IMR-90 (cell line): ENCODE results near the gene PLEKHO2. TPM values are rescaled to one million over a fixed set of nuclear protein-coding genes. Genes with fewer than 3 reads are reported as not detected.
"Not testable (repeated sequence)": the region's sequence is repeated elsewhere in the genome, so short reads cannot be mapped to it uniquely, and the experiment has no call there.

ENCODE experiments used
- ATAC-seq: fragments of 200-7000 bp; cut with Tn5 transposase; 2 replicates; pipeline ENCODE4 v1.9.1; 2020; ENCODE audit warnings: low read depth, mild to moderate bottlenecking, moderate library complexity
- BruUV-seq: library from RNA; stranded (reverse); fragments of 400-500 nt; replicated peaks from 2 replicates; lab custom pipeline; 2021; lab: Mats Ljungman, UMichigan
- CTCF ChIA-PET: fragments of 300-600 bp; formaldehyde crosslinking; extraction: SDS; loops from one replicate; lab custom pipeline; 2021; ENCODE audit warnings: antibody characterized with exemption; lab: Yijun Ruan, JAX
- POLR2A ChIA-PET: fragments of 300-600 bp; sonication (Branson Sonifier 250); formaldehyde crosslinking; loops from one replicate; lab custom pipeline; 2022; ENCODE audit warnings: antibody characterized with exemption; ENCODE audit not compliant: unreplicated experiment; lab: Charles Lee
- DNase-seq: peaks from one replicate; pipeline ENCODE4 v3.0.0; 2013
- H2AFZ ChIP-seq: replicated peaks from 2 replicates; pipeline ENCODE3; 2013; ENCODE audit warnings: low read length, mild to moderate bottlenecking; ENCODE audit not compliant: poor library complexity
- H2AK5ac ChIP-seq: 2 replicates; pipeline ENCODE4 v1.6.1; 2013; ENCODE audit warnings: low read depth, low read length, inconsistent platforms
- H2AK9ac ChIP-seq: replicated peaks from 2 replicates; pipeline ENCODE3; 2013; ENCODE audit warnings: mild to moderate bottlenecking, low read depth, low read length, moderate library complexity; ENCODE audit not compliant: poor library complexity
- H2BK120ac ChIP-seq: 2 replicates; pipeline ENCODE4 v1.6.1; 2013; ENCODE audit warnings: low read depth, low read length, inconsistent platforms
- H2BK15ac ChIP-seq: 3 replicates; pipeline ENCODE4 v1.6.1; 2013; ENCODE audit warnings: low read depth, low read length, inconsistent platforms
- H2BK20ac ChIP-seq: 2 replicates; pipeline ENCODE4 v1.6.1; 2013; ENCODE audit warnings: low read depth, mild to moderate bottlenecking, inconsistent platforms, low read length, moderate library complexity
- H2BK5ac ChIP-seq: 2 replicates; pipeline ENCODE4 v1.6.1; 2013; ENCODE audit warnings: mild to moderate bottlenecking, low read depth, low read length, inconsistent platforms; ENCODE audit not compliant: poor library complexity, severe bottlenecking
- H3K14ac ChIP-seq: replicated peaks from 2 replicates; pipeline ENCODE4 v1.6.1; 2013; ENCODE audit warnings: low read depth, low read length, inconsistent platforms
- H3K18ac ChIP-seq: 2 replicates; pipeline ENCODE4 v1.6.1; 2013; ENCODE audit warnings: low read depth, low read length, control low read depth
- H3K23ac ChIP-seq: 2 replicates; pipeline ENCODE4 v1.6.1; 2013; ENCODE audit warnings: low read depth, low read length, inconsistent platforms
- H3K27ac ChIP-seq: 2 replicates; pipeline ENCODE4 v1.5.1; 2013; ENCODE audit warnings: mild to moderate bottlenecking, control low read depth, low read length; ENCODE audit not compliant: insufficient read depth
- H3K27me3 ChIP-seq: 2 replicates; pipeline ENCODE4 v1.6.1; 2013; ENCODE audit warnings: low read length; ENCODE audit not compliant: control insufficient read depth, insufficient read depth
- H3K36me3 ChIP-seq: 2 replicates; pipeline ENCODE4 v1.6.1; 2013; ENCODE audit warnings: low read length, mixed read lengths; ENCODE audit not compliant: control insufficient read depth, insufficient read depth
- H3K4ac ChIP-seq: 2 replicates; pipeline ENCODE4 v1.6.1; 2013; ENCODE audit warnings: low read depth, low read length, inconsistent platforms
- H3K4me1 ChIP-seq: 2 replicates; pipeline ENCODE4 v1.6.1; 2013; ENCODE audit warnings: low read length, mixed read lengths; ENCODE audit not compliant: control insufficient read depth, insufficient read depth
- H3K4me2 ChIP-seq: 2 replicates; pipeline ENCODE4 v1.6.1; 2013; ENCODE audit warnings: low read depth, mild to moderate bottlenecking, control low read depth, low read length, moderate library complexity
- H3K4me3 ChIP-seq: 2 replicates; pipeline ENCODE4 v1.5.1; 2013; ENCODE audit warnings: low read depth, mild to moderate bottlenecking, control low read depth, low read length, moderate library complexity; ENCODE audit not compliant: insufficient read depth
- H3K56ac ChIP-seq: 2 replicates; pipeline ENCODE4 v1.6.1; 2013; ENCODE audit warnings: low read length, inconsistent platforms; ENCODE audit not compliant: insufficient read depth; ENCODE audit errors: extremely low read depth
- H3K79me1 ChIP-seq, 2 experiments: 2 replicates each; pipeline ENCODE4 v1.6.1; 2013; ENCODE audit warnings: low read length in 2 of 2, inconsistent platforms in 1 of 2, low read depth in 1 of 2
- H3K9ac ChIP-seq: 2 replicates; pipeline ENCODE4 v1.6.1; 2013; ENCODE audit warnings: low read depth, low read length, control low read depth
- H3K9me1 ChIP-seq: 2 replicates; pipeline ENCODE4 v1.6.1; 2013; ENCODE audit warnings: low read length, inconsistent platforms; ENCODE audit not compliant: insufficient read depth
- H3K9me3 ChIP-seq: 2 replicates; pipeline ENCODE4 v1.6.1; 2013; ENCODE audit warnings: low read length; ENCODE audit not compliant: control insufficient read depth, insufficient read depth
- H4K20me1 ChIP-seq: 2 replicates; pipeline ENCODE4 v1.6.1; 2013; ENCODE audit warnings: low read length, inconsistent platforms; ENCODE audit not compliant: insufficient read depth
- H4K5ac ChIP-seq: 2 replicates; pipeline ENCODE4 v1.6.1; 2013; ENCODE audit warnings: mild to moderate bottlenecking, low read depth, low read length, control low read depth
- H4K8ac ChIP-seq, 2 experiments: 2 replicates each; pipeline ENCODE4 v1.6.1; 2013; ENCODE audit warnings: low read depth in 2 of 2, low read length in 2 of 2, control low read depth in 1 of 2, inconsistent platforms in 1 of 2
- H4K91ac ChIP-seq: 2 replicates; pipeline ENCODE4 v1.6.1; 2013; ENCODE audit warnings: low read depth, low read length, inconsistent platforms; ENCODE audit not compliant: insufficient read depth
- BHLHE40 ChIP-seq: fragments of 150-350 bp; IDR thresholded peaks from 2 replicates; pipeline ENCODE4 v1.6.1; 2016; ENCODE audit warnings: mild to moderate bottlenecking, low read depth, low read length
- CEBPB ChIP-seq: IDR thresholded peaks from 2 replicates; pipeline ENCODE4 v1.6.1; 2012; ENCODE audit warnings: low read depth, low read length, improper control_type of control experiment
- CHD1 ChIP-seq: IDR thresholded peaks from 2 replicates; pipeline ENCODE4 v1.6.1; 2012; ENCODE audit warnings: low read depth, low read length, improper control_type of control experiment
- CTCF ChIP-seq: conservative IDR thresholded peaks from 2 replicates; pipeline ENCODE4 v1.5.1; 2012; ENCODE audit warnings: mild to moderate bottlenecking, low read depth, low read length, improper control_type of control experiment
- MAFK ChIP-seq: IDR thresholded peaks from 2 replicates; pipeline ENCODE4 v1.6.1; 2012; ENCODE audit warnings: low read depth, low read length, improper control_type of control experiment
- MAZ ChIP-seq: IDR thresholded peaks from 2 replicates; pipeline ENCODE4 v1.6.1; 2012; ENCODE audit warnings: low read depth, mild to moderate bottlenecking, low read length, improper control_type of control experiment, moderate library complexity, borderline replicate concordance
- MXI1 ChIP-seq: IDR thresholded peaks from 2 replicates; pipeline ENCODE4 v1.6.1; 2012; ENCODE audit warnings: low read depth, mild to moderate bottlenecking, low read length, moderate library complexity, borderline replicate concordance
- POLR2A ChIP-seq: IDR thresholded peaks from 2 replicates; pipeline ENCODE4 v1.6.1; 2012; ENCODE audit warnings: mild to moderate bottlenecking, low read depth, low read length
- RFX5 ChIP-seq: IDR thresholded peaks from 2 replicates; pipeline ENCODE4 v1.8.0; 2012; ENCODE audit warnings: low read depth, mild to moderate bottlenecking, low read length, moderate library complexity
- WGBS, 2 experiments: methylation state at CpG; one replicate each; pipeline versions ENCODE4 v1.1.5 to v1.1.7; 2013; ENCODE audit warnings: missing lambda C conversion rate in 2 of 2; ENCODE audit not compliant: insufficient read length in 1 of 2; ENCODE audit errors: extremely low coverage in 2 of 2; 5-methylcytosine and 5-hydroxymethylcytosine counted together
- dilution Hi-C: fragments of 300-500 bp; cut with HindIII; formaldehyde crosslinking; loops from one replicate; pipeline ENCODE4 v1.14.3; 2018; ENCODE audit warnings: low sequenced_read_pairs; ENCODE audit not compliant: unreplicated experiment
- in situ Hi-C: fragments of 300-500 bp; cut with MboI; formaldehyde crosslinking; loops from 3 replicates; pipeline ENCODE4 v1.14.3; 2019; ENCODE audit warnings: low sequenced_read_pairs, inconsistent platforms, mixed read lengths
- intact Hi-C: fragments of 100-400 bp; cut with micrococcal nuclease; formaldehyde crosslinking; loops from 2 replicates; pipeline ENCODE4 v1.10.0; 2022
- polyA plus RNA-seq, 3 experiments: library from polyadenylated mRNA; depleted of rRNA; stranded (reverse); fragments of >200 nt; gene quantifications; 2 replicates each; pipeline ENCODE4 v1.2.3, GENCODE V29; 2012; ENCODE audit warnings: low replicate concordance in 1 of 3
- total RNA-seq: library from RNA; depleted of rRNA; stranded (reverse); fragments of >200 nt; gene quantifications from 2 replicates; pipeline ENCODE4 v1.2.3, GENCODE V29; 2012

Gene PLEKHO2
- total and polyA plus RNA-seq, 2 of the 4 experiments (the other 2 are of a cell fraction), result 19.0 to 22.5 TPM

GRCh38 chr15:64813075-64813474 lies 28.6 kb upstream of the PLEKHO2 start:
- Histone ChIP-seq H2BK5ac (no peak overlapping the region), H3K4me1 (peaks cover 1% of the 10 kb centered on the region; the same call in 1 of the 2 replicates), H4K20me1 (no peaks in the 10 kb centered on the region), H2AK5ac (no peak overlapping the region), H3K9me3 (no peaks in the 10 kb centered on the region), H2AFZ (no peak overlapping the region), H3K36me3 (peaks cover 2% of the 10 kb centered on the region; the same call in 1 of the 2 replicates), H3K4me3 (no peak overlapping the region), H3K4me2 (no peak overlapping the region), H3K18ac (no peak overlapping the region), H2BK20ac (no peak overlapping the region), H4K8ac (no peak overlapping the region), H2BK120ac (no peak overlapping the region), H3K27me3 (no peaks in the 10 kb centered on the region; the same call in 1 of the 2 replicates), H3K9me1 (no peaks in the 10 kb centered on the region), H4K91ac (no peak overlapping the region), H2BK15ac (no peak overlapping the region), H3K4ac (no peak overlapping the region), H3K23ac (no peak overlapping the region), H3K56ac (no peak overlapping the region), H3K9ac (no peak overlapping the region), H3K79me1 (no peaks in the 10 kb centered on the region), H2AK9ac (no peak overlapping the region), H4K5ac (no peak overlapping the region), H3K14ac (no peak overlapping the region), H3K27ac (no peak overlapping the region)
- DNase-seq, result peak; percentile 44
- no peak for TF ChIP-seq RFX5
- TF ChIP-seq POLR2A, result no peak
- TF ChIP-seq CTCF, result no peak
- TF ChIP-seq MXI1, result no peak
- TF ChIP-seq BHLHE40, result no peak
- no peak for TF ChIP-seq CHD1
- TF ChIP-seq CEBPB, result no peak
- no peak for TF ChIP-seq MAZ
- no peak for TF ChIP-seq MAFK
- WGBS, 2 experiments, result no CpG with 5 or more reads among the region's 6 CpGs
- in situ Hi-C loops (loop anchor here (5.0 kb wide), 1 partner anchor 81 kb away; no protein-coding TSS in a partner anchor), intact Hi-C loops (no loop called here), dilution Hi-C loops (no loop called here)
- CTCF ChIA-PET, result no interaction called here
- no TSS peak for BruUV-seq
- no peak for ATAC-seq
- POLR2A ChIA-PET, result no interaction called here

GRCh38 chr15:64814283-64814682 lies 27.4 kb upstream of the PLEKHO2 start:
- H3K9me3 ChIP-seq, H2AK5ac ChIP-seq, H4K5ac ChIP-seq, intact Hi-C loops, H3K4me1 ChIP-seq, H3K9ac ChIP-seq, ATAC-seq, H3K27ac ChIP-seq, H3K4me3 ChIP-seq, H2AFZ ChIP-seq, H3K18ac ChIP-seq, dilution Hi-C loops, DNase-seq, H4K91ac ChIP-seq, H3K14ac ChIP-seq, BruUV-seq, H3K4me2 ChIP-seq, POLR2A ChIA-PET, H2AK9ac ChIP-seq, H3K56ac ChIP-seq, H3K36me3 ChIP-seq, H3K79me1 ChIP-seq, H2BK20ac ChIP-seq, H3K27me3 ChIP-seq, H2BK15ac ChIP-seq, H3K23ac ChIP-seq, H4K8ac ChIP-seq, H2BK5ac ChIP-seq, H2BK120ac ChIP-seq, H3K9me1 ChIP-seq, H4K20me1 ChIP-seq, H3K4ac ChIP-seq: not testable (repeated sequence)
- CTCF ChIA-PET, result interaction anchor here (0.6 kb wide), 1 partner anchor 570 kb away, joined by 5 read pairs; no protein-coding TSS in a partner anchor
- no CpG with 5 or more reads among the region's 8 CpGs for WGBS, 2 experiments
- in situ Hi-C loops, result loop anchor here (5.0 kb wide), 1 partner anchor 82 kb away; no protein-coding TSS in a partner anchor
